GM18498 (cell line): ENCODE measurements around the gene CCT3.

Source experiments
- ATAC-seq: cut with Tn5 transposase; IDR thresholded peaks from one replicate; pipeline ENCODE4 v1.9.1; 2021; ENCODE audit warnings: mild to moderate bottlenecking, moderate library complexity; ENCODE audit not compliant: unreplicated experiment

Gene CCT3

DNA sequence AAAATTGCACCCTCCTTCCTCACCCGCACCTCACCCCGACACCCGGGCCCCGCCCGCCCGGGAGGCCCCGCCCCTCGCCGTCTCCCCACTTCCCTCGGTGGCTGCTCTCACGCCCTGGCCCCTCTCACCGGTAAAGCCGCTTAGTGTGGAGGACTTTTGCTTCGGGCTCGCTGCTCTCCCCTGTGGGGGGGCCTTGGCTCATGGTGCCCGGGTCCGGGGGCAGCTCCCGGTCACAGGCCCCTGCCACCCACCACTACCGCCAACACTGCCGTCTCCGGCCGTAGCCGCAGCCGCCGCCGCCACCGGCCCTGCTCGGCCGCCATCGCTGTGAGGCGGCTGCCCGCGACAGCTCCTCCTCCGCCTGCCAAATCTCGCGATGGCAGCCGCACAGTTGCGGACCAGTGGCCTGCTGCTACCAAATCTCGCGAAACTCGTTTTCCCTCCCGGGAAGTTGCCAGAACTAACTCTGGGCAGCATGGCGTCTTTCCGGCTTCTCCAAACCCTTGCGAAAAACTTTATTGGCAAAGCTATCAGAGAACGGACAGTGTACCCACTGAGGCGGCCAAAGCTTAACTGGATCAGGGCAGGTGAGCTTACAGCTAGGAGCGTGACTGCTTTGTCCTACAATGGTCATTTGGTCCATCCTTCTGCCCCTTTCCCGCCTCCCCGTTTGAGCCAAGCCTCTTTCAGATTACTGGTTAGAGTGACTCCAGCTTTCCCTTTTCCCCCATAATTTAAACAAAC is 55.4 kb downstream of the CCT3 start, which contains the start of gene SMG5:
TSS of gene SMG5 (minus strand) at position 347 of the 744 bp plus-strand sequence. CDS start at position 202, 145 bp downstream.
- peak; percentile 85 for ATAC-seq

DNA sequence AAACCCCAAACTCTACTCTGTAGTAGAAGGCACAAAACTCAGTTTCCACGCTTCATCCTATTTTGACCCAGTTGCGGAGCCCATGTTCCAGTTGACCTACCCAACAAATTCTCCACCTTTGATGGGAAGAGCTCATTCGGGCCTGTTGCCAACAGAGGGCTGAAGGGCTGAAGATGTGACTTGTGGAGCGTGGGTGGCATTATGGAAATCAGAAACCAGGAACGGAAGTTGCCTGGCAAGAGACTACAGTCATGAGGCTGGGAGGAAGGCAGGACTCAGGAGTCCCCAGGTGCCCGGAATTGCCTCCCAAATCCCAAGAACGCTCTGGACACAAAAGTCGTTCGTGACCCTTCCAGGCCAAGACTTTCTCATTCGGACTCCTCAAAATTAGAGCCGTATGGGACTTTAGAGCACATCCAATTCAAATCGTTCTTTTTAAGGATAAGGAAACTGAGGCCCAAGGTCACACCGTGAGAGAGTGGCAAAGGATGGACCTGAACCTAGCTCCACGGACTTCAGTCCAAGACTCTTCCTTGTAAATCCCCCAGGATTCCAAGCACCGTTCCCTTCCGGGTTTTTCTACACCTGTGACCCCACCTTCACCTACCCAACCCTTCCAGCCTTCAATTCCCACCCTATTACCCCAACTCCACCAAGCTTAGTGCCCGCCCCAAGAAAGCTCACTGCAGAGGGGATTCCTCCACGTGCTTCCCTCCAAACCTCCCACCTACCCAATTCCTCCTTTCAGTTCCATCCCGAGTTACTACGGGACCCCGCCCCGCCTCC is 56.2 kb downstream of the CCT3 start:
- no peak for ATAC-seq

DNA sequence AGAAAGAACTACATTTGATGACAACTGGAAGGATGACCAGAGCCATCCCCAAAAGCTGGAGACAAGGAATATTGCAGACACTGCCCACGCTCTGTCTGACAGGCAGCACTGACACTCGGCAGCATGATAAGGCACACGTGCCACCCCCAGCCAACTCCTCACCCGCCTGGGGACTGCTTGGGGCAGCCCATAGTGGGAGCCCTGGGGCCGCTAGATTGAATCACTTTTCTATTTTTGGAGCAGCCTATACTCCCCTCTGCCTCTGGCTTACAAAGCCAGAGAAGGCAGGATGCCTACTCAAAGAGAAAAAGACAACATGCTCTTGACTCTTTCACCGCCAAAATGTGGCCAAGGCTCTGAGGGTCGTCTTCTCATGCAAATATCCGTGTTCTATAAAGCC is 56.8 kb downstream of the CCT3 start:
- ATAC-seq = peak; percentile 39

DNA sequence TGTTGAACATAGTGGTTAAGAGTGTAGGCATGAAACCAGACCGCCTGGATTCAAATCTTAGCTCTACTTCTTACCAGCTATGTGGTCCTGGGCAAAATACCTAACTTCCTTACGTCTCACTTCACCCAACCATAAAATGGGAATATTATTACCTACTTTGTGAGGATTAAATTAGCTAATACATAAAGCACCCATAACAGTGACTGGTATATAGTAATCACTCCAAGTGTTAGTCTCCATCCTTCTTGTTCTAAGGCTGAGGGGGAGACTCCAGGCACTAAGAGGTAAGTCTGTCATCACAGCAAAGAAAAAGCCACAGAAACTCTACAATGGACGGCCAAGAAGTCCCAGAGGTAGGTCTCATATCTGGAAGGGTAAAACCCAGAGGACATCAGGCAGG is 58.3 kb downstream of the CCT3 start:
- no peak for ATAC-seq

DNA sequence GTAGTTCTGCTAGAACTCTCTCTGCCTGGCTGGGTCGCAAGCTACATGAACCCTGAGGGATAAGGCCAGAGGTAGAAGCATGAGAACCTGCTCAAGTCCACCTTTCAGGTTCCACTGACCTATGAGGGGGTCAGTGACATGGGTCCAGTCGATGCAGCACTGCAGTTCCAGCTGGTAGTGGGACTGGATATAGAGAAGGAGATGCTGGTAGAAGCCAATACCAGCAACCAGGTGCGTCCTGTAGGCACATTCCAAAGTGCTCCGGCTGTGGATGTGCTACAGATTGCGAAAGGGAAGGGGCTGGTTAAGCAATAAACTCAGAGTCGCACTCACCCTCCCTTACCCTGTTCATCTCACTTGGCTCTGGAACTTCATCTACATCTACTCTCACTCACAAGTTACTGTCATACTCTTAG is 61.1 kb downstream of the CCT3 start:
- no peak for ATAC-seq

DNA sequence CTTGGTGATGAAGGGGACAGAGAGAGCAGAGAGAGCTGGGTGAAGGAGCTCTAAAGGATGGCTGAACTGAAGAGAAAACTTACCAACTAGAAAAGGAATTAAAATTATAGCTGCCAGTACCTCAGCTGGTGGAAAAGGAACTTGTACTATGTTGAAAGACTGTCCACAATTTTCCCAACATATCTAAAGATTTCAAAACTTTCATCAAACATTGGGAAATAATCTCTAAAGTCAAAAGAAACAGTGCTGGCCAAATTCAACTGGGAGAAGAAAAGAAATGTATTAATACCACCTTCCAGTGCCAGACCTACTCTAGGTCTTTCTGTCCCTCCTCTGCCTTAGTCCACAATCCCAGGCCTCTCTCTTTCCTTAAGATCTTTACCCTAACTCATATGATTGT is 61.6 kb downstream of the CCT3 start:
- ATAC-seq = no peak

DNA sequence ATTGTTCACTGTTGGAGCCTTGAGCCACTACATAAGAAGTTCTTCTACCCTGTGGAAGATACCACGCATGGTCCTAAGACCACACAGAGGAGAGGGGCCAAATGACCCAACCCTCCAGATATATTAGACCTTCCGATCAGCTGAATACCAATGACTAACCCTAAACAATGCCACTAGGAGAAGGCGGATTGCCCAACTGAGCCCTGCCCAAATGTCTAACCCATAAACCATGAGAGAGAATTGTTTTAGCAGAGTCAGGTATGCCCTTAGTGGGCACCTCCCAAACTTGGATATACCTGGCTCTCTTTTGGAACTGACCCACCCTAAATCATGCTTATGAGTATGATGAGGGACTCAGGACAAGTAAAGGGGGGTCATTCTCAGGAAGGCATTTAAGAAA is 67.8 kb downstream of the CCT3 start:
- ATAC-seq = no peak

DNA sequence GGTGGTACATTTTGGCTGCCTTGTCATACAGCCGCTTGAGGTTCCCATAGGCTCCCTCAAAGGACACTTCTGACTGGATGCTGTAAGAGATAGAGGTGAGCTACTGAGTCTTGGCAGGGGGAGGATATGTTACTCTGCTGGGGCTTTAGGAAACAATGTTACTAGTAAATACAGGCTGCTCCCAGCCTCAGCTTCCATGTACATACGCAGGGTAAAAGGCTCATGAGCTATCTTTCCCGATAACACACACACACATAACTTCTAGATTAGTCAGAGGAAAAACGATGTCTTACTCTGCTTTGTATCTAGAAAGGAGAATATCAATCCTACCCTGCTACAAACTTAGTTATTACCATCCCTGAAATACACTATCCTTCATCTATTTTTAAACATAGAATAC is 69.8 kb downstream of the CCT3 start:
- no peak for ATAC-seq

DNA sequence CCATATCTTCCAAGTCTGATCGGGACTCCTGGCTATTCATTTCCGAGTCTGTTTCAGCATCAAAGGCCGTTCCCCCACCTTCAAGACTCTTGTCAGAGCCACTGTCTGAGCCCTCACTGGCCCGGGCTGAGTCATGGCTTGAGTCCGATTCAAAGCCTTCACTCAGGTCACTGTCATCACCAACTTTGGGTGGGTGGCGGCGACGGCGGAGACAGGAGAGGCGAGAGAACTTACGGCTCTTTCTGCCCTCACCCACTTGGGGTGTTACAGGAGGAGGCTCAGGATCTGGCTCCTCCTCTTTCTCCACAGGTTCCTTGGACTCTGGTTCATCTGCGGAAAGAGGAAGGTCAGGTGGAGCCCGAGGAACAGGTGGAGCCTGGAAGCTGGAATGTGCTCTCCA is 72.0 kb downstream of the CCT3 start:
- ATAC-seq = no peak

DNA sequence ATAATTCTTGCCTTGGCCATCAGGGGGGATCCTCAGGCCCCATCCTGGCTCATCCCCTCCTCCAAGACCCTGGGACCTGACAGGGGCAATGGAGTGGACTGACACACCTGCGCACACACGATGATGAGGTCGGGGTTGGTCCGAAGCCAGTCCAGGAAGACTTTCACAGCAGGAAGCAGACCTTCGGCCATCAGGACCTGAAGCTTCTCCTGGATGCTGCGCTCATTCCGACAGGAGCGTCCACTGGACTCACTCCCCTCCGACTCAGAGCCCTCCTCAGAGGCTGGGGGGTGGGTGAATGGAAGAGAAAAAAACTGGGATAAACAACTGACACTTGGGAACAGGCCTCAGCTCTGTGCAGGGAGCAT is 74.8 kb downstream of the CCT3 start:
- ATAC-seq = no peak

DNA sequence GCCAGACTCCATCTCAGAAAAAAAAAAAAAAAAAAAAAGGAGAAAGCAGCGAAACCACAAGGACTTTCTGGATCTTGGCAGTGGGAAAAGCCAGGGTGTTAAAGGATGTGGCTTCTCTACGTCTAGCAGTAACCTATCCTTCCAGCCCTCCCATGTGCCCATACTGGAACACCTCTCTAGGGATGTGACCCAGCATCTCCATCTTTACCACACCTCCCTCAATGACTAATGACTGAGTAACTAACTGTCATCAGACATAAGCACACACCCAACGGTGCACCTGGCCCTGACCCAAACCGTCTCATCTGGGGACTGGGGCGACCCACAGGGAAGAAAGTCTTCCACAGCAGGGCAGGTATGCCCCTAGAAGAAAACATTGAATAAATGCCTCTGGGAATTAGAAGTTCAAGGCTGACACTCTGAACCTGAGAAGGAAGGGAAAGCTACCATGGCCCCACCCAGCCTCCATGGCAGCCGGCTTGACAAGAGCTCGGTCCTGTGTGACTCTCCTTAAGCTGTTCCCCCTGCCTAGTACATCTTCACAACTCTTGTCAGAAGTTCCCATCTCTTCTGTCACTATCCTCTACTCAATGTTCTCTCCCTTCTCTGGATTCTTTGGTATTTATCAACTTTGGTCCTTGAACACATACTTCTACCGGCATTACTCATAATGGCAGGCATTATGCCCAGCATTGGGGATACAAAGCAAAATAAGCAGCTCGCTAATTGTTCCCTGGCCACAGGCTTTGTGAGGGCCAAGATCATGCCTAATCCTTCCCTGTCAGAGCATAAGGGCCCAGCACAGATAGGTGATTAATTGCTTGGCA is 75.4 kb downstream of the CCT3 start:
- no peak for ATAC-seq

DNA sequence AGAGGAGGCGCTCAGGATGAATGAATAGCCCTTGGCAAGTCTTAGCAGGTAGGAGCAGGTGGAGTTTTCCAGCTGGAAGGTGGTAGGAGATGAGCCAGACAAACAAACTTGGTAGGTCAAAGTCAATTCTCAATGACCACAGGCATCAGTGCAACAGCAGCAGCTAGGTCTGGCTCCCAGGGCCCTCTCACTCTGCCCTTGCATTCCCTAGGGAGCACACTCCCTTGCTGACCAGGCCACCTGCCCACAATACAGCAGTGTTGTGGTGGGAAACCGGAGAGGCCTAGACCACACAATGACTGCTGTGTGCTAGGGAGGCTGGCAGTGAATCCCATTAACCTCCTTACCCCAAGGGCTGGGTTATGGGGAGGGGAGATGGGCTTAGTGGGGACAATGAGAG is 77.2 kb downstream of the CCT3 start:
- ATAC-seq = no peak

DNA sequence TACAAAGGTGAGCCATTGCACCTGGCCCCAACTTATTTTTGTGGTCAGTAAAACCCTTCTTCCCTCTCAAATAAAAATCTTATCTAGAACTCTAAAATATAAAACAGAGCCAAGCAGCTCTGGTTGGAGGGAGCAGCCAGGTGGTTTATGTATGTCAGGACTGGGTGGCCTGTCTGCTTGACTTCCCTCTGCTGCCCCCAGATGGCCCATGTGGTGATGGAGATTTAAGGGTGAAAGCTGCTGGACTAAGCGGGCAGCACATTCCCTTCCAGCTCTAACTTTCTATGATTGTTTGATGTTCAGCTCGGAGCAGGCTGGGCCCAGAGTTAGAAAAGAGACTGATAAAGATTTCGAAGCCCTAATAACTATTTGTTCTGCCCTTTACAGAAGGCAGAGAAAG is 78.3 kb downstream of the CCT3 start:
- no peak for ATAC-seq
